Neural crest cell (in vitro differentiated cells): ENCODE data around the gene NAGLU. TPM values are rescaled to one million over a fixed set of nuclear protein-coding genes. Genes with fewer than 3 reads are reported as not detected.
"Not testable (repeated sequence)": the region's sequence is repeated elsewhere in the genome, so short reads cannot be mapped to it uniquely, and the experiment has no call there.

Experiments
- DNase-seq: peaks from one replicate; pipeline ENCODE4 v3.0.0; 2021; ENCODE audit warnings: low read depth, mixed read lengths, low spot score
- H3K27ac Mint-ChIP-seq: one replicate; pipeline ENCODE4 v1.8.0; 2021; ENCODE audit warnings: mild to moderate bottlenecking, mixed read lengths; ENCODE audit not compliant: unreplicated experiment
- H3K27me3 Mint-ChIP-seq: 2 replicates; pipeline ENCODE4 v1.8.0; 2021; ENCODE audit warnings: low read depth, mild to moderate bottlenecking, mixed read lengths
- H3K36me3 Mint-ChIP-seq: 2 replicates; pipeline ENCODE4 v1.8.0; 2021; ENCODE audit warnings: low read depth, mild to moderate bottlenecking, mixed read lengths
- H3K4me1 Mint-ChIP-seq: 2 replicates; pipeline ENCODE4 v1.8.0; 2021; ENCODE audit warnings: mixed read lengths
- H3K4me3 Mint-ChIP-seq: one replicate; pipeline ENCODE4 v1.8.0; 2021; ENCODE audit warnings: mild to moderate bottlenecking, mixed read lengths
- H3K9me3 Mint-ChIP-seq: 2 replicates; pipeline ENCODE4 v1.8.0; 2021; ENCODE audit warnings: mixed read lengths
- total RNA-seq: library from RNA; stranded (reverse); gene quantifications from 2 replicates; pipeline ENCODE4 v1.2.1, GENCODE V29; 2021
- TF ChIP-seq, protein P1 (sequence below): fragments of 200-600 bp; sonication (generic); conservative IDR thresholded peaks from 2 replicates; pipeline ENCODE4 v1.5.0; 2021; ENCODE audit warnings: antibody characterized with exemption, mild to moderate bottlenecking

Gene NAGLU
- total RNA-seq, 1 donor from 2014 or later, result 20.5 TPM

GRCh38 chr17:42547698-42548069 lies 11.6 kb downstream of the NAGLU start:
- Mint-ChIP-seq H3K27ac (no peak overlapping the region), H3K4me1 (peaks cover 13% of the 10 kb centered on the region), H3K4me3 (peak overlapping the region; percentile 25), H3K9me3 (no peaks in the 10 kb centered on the region), H3K36me3 (no peaks in the 10 kb centered on the region), H3K27me3 (peaks cover 2% of the 10 kb centered on the region)
- no peak for DNase-seq
- TF ChIP-seq, protein P1, sequence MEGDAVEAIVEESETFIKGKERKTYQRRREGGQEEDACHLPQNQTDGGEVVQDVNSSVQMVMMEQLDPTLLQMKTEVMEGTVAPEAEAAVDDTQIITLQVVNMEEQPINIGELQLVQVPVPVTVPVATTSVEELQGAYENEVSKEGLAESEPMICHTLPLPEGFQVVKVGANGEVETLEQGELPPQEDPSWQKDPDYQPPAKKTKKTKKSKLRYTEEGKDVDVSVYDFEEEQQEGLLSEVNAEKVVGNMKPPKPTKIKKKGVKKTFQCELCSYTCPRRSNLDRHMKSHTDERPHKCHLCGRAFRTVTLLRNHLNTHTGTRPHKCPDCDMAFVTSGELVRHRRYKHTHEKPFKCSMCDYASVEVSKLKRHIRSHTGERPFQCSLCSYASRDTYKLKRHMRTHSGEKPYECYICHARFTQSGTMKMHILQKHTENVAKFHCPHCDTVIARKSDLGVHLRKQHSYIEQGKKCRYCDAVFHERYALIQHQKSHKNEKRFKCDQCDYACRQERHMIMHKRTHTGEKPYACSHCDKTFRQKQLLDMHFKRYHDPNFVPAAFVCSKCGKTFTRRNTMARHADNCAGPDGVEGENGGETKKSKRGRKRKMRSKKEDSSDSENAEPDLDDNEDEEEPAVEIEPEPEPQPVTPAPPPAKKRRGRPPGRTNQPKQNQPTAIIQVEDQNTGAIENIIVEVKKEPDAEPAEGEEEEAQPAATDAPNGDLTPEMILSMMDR, result no peak

DNA sequence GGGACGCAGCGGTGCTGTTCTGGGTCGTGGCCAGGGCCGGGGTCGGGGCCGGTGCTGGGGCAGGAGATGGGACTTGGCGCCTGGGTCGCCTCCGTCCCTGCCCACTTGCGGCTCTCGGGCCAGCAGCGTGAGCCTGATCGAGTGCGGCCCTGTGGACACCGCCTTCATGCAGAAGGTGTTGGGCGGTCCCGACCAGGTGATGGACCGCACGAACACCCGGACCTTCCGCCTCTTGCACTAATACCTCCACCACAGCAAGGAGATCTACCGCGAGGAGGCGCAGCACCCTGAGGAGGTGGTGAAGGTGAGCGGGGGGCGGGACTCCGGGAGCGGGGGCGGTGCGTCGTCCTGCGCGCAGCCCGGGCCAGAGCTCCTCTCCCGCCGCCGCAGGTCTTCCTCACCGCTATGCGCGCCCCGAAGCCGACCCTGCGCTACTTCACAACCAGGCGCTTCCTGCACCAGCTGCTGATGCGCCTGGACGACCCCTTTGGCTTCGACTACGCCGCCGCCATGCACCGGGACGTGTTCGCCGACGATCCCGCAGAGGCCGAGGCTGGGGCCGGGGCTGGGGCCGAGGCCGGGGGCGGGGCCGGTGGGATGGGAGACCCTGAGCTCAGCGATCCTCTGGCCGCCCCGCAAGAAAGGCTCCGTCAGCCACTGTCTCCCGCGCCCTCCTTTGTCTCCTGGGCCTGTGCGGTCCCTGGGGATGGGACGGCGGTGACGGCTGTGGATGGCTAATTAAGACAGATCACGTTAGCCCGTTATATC lies 12.2 kb downstream of the NAGLU start:
- Mint-ChIP-seq H3K27ac (peak overlapping the region; percentile 27), H3K36me3 (no peaks in the 10 kb centered on the region), H3K4me3 (peak overlapping the region; percentile 72), H3K4me1 (peaks cover 13% of the 10 kb centered on the region), H3K27me3 (peaks cover 2% of the 10 kb centered on the region), H3K9me3 (no peaks in the 10 kb centered on the region)
- TF ChIP-seq, protein P1, result peak; percentile 63
- DNase-seq, result peak; percentile 52

DNA sequence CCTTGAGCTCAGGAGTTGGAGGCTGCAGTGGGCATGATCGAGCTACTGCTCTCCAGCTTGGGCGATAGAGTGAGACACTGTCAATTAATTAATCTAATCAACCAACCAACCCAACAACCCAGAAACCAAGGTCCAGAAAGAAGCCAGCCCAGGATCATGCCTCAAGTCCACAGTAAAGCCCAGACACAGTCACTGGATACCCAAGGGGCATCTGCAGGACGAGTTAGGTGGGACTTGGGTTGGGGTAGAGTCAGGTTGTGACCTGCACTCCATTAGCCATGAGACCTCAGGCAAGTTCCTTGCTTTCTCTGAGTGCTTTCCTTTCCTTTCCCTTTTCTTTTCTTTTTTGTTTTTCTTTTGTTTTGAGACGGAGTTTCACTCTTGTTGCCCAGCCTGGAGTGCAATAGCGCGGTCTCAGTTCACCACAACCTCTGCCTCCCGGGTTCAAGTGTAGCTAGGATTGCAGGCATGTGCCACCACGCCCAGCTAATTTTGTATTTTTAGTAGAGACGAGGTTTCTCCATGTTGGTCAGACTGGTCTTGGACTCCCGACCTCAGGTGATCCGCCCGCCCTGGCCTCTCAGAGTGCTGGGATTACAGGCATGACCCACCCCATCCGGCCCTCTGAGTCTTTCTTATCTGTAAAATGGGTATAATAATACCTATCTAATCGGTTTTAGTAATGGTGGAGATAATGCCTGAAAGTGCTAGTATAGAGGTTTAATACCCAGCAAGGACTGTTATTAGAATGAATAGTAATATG lies 13.1 kb downstream of the NAGLU start:
- no peak for DNase-seq
- Mint-ChIP-seq H3K9me3 (no peaks in the 10 kb centered on the region), H3K27ac (peak overlapping the region; percentile 35), H3K27me3 (peaks cover 2% of the 10 kb centered on the region), H3K4me3 (peak overlapping the region; percentile 72), H3K36me3 (no peaks in the 10 kb centered on the region), H3K4me1 (peaks cover 13% of the 10 kb centered on the region)
- TF ChIP-seq, protein P1, result no peak

- not testable (repeated sequence) for H3K36me3 Mint-ChIP-seq, H3K27ac Mint-ChIP-seq, DNase-seq, H3K9me3 Mint-ChIP-seq, H3K27me3 Mint-ChIP-seq
- peaks cover 29% of the 10 kb centered on the region for H3K4me1 Mint-ChIP-seq
- H3K4me3 Mint-ChIP-seq, result peak within 1 kb of the TSS; percentile 92
Observed at GRCh38 chr17:42552736-42553135, 16.7 kb downstream of the NAGLU start, which contains the start of gene HSD17B1. HSD17B1 (plus strand) TSS chr17:42552923; CDS start chr17:42552934, 11 bp downstream.

GRCh38 chr17:42553161-42553818 lies 17.2 kb downstream of the NAGLU start:
- Mint-ChIP-seq H3K27ac (no peak overlapping the region), H3K27me3 (peaks cover 2% of the 10 kb centered on the region), H3K4me1 (peaks cover 29% of the 10 kb centered on the region), H3K36me3 (no peaks in the 10 kb centered on the region), H3K4me3 (peak overlapping the region; percentile 92), H3K9me3 (no peaks in the 10 kb centered on the region)
- no peak for DNase-seq
- TF ChIP-seq, protein P1, result no peak
